H1 (cell line): ENCODE measurements around the gene MCM9.

Experiments
- EGR1 ChIP-seq: IDR thresholded peaks from 2 replicates; pipeline ENCODE4 v1.6.1; 2011; ENCODE audit warnings: low read depth, low read length, borderline replicate concordance
- EZH2 ChIP-seq: fragments of 200-600 bp; sonication (generic); IDR thresholded peaks from 2 replicates; pipeline ENCODE4 v1.7.1; 2012; ENCODE audit warnings: low read depth, mild to moderate bottlenecking, moderate library complexity, low read length, inconsistent platforms; ENCODE audit not compliant: severe bottlenecking
- GABPA ChIP-seq: IDR thresholded peaks from 2 replicates; pipeline ENCODE4 v1.6.1; 2011; ENCODE audit warnings: mild to moderate bottlenecking, low read length, moderate library complexity, borderline replicate concordance; ENCODE audit not compliant: insufficient read depth
- POLR2AphosphoS5 ChIP-seq: IDR thresholded peaks from 2 replicates; pipeline ENCODE4 v1.6.1; 2011; ENCODE audit warnings: low read depth, low read length
- ZNF274 ChIP-seq: IDR thresholded peaks from 2 replicates; pipeline ENCODE4 v1.7.0; 2012; ENCODE audit warnings: low read length, borderline replicate concordance; ENCODE audit errors: extremely low read depth
- TF ChIP-seq, protein P1 (sequence below), 3 experiments: IDR thresholded peaks; 1 replicate in 2 of 3; 2 replicates in 1 of 3; pipeline versions ENCODE4 v1.5.1 to v1.6.1; 2011; ENCODE audit warnings: low read length in 3 of 3, mild to moderate bottlenecking in 3 of 3, inconsistent platforms in 2 of 3, low read depth in 1 of 3, moderate library complexity in 1 of 3; ENCODE audit not compliant: insufficient read depth in 1 of 3; ENCODE audit errors: control extremely low read depth in 1 of 3
- TF ChIP-seq, protein P2 (sequence below): IDR thresholded peaks from 2 replicates; pipeline ENCODE4 v1.6.1; 2012; ENCODE audit warnings: inconsistent platforms

DNA sequence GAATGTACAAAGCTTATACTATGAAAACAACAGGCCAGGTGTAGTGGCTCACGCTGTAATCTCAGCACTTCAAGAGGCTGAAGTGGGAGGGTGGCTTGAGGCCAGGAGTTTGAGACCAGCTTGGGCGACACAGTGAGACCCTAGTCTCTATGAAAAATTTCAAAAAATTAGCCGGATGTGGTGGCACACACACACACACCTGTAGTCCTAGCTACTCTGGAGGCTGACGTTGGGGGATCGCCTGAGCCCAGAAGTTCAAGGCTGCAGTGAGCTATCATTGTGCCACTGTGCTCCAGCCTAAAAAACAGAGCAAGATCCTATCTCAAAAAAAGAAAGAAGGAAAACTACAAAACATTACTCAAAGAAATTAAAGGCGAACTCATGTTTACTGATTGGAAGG is 48.3 kb downstream of the MCM9 start:
- TF ChIP-seq POLR2AphosphoS5 (no peak), EGR1 (no peak), GABPA (no peak), ZNF274 (no peak), EZH2 (no peak)
- TF ChIP-seq, protein P1, sequence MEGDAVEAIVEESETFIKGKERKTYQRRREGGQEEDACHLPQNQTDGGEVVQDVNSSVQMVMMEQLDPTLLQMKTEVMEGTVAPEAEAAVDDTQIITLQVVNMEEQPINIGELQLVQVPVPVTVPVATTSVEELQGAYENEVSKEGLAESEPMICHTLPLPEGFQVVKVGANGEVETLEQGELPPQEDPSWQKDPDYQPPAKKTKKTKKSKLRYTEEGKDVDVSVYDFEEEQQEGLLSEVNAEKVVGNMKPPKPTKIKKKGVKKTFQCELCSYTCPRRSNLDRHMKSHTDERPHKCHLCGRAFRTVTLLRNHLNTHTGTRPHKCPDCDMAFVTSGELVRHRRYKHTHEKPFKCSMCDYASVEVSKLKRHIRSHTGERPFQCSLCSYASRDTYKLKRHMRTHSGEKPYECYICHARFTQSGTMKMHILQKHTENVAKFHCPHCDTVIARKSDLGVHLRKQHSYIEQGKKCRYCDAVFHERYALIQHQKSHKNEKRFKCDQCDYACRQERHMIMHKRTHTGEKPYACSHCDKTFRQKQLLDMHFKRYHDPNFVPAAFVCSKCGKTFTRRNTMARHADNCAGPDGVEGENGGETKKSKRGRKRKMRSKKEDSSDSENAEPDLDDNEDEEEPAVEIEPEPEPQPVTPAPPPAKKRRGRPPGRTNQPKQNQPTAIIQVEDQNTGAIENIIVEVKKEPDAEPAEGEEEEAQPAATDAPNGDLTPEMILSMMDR (IDR thresholded peaks at IDR 0.05; ENCODE audit: control extremely low read depth in 1 of 3, insufficient read depth in 1 of 3, low read depth in 1 of 3, low read length in 3 of 3), result no peak
- TF ChIP-seq, protein P2, sequence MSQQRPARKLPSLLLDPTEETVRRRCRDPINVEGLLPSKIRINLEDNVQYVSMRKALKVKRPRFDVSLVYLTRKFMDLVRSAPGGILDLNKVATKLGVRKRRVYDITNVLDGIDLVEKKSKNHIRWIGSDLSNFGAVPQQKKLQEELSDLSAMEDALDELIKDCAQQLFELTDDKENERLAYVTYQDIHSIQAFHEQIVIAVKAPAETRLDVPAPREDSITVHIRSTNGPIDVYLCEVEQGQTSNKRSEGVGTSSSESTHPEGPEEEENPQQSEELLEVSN, result no peak
